22Rv1 (cell line): ENCODE data around the gene CHEK1.

Experiments
- ZFX ChIP-seq: fragments of 450-650 bp; IDR thresholded peaks from 2 replicates; pipeline ENCODE4 v1.6.1; 2017; ENCODE audit warnings: antibody characterized with exemption, borderline replicate concordance
- TF ChIP-seq, protein P1 (sequence below): fragments of 450-650 bp; IDR thresholded peaks from 2 replicates; pipeline ENCODE4 v1.5.1; 2017; ENCODE audit warnings: mild to moderate bottlenecking

DNA sequence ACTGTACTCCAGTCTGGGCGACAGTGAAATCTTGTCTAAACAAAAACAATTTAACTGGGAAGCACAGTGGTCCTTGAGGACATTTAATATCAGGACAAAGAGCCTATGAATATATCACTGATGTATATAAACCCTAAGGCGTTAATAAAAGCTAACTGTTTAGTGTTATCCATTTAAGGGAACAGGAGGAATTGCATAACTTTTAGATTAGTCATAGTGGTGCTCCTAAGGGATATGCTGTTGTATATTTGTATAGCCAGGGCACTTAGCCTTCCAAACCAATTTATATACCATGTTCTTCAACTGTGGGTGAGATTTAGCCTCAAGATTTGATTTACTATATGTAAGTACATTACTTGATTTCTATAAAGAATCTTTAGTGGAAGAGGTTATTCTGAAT lies 3.0 kb upstream of the CHEK1 start:
- TF ChIP-seq, protein P1, sequence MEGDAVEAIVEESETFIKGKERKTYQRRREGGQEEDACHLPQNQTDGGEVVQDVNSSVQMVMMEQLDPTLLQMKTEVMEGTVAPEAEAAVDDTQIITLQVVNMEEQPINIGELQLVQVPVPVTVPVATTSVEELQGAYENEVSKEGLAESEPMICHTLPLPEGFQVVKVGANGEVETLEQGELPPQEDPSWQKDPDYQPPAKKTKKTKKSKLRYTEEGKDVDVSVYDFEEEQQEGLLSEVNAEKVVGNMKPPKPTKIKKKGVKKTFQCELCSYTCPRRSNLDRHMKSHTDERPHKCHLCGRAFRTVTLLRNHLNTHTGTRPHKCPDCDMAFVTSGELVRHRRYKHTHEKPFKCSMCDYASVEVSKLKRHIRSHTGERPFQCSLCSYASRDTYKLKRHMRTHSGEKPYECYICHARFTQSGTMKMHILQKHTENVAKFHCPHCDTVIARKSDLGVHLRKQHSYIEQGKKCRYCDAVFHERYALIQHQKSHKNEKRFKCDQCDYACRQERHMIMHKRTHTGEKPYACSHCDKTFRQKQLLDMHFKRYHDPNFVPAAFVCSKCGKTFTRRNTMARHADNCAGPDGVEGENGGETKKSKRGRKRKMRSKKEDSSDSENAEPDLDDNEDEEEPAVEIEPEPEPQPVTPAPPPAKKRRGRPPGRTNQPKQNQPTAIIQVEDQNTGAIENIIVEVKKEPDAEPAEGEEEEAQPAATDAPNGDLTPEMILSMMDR = no peak
- no peak for TF ChIP-seq ZFX
